Activated T-cell treated with anti-CD3 and anti-CD28 coated beads for 48 hours (primary cell): Measurements from ENCODE around the gene GFOD1.
"Not testable (repeated sequence)": the region's sequence is repeated elsewhere in the genome, so short reads cannot be mapped to it uniquely, and the experiment has no call there.

Source experiments
- DNase-seq: peaks from one replicate; pipeline ENCODE4 v3.0.0-alpha.2; 2020; ENCODE audit warnings: low read depth

GFOD1 gene

DNA sequence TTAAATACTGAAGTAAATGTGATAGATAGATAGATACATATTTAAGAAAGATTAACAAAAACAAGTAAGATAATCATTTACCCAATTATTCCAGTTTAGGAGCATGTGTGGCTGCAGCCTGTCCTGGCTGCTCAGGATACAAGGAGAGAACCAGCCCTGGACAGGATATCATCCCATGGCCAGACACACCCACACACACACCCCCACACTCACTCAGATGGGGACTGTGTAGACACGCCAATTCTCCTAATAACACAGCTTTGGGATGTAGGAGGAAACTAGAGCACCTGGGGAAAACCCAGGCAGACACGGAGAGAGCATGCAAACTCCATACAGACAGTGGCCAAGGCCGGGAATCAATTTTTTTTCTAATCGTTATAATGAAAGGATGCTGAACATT, 45.6 kb downstream of the GFOD1 start:
- no peak for DNase-seq

- no peak for DNase-seq
These were observed 47.8 kb downstream of the GFOD1 start for GRCh38 chr6:13439644-13440043.

DNA sequence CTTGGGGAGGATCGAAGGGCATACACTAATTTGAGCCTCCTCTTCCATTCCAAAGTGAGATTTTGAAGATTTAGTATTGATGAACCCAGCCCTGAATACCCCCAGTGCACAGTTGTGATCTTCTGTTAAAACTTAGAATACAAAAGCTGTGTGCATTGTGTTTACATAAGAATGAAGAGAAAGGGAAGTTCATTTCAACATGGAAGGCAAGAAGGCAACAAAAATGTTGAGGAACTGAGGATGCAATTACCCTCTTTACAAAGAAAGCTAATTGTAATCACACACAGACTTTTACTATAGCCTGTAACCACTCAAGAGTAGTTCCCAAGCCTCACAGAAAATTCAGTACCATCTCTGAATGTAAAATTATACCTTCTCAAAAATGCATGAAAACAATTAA, 49.3 kb downstream of the GFOD1 start:
- DNase-seq, result no peak

DNA sequence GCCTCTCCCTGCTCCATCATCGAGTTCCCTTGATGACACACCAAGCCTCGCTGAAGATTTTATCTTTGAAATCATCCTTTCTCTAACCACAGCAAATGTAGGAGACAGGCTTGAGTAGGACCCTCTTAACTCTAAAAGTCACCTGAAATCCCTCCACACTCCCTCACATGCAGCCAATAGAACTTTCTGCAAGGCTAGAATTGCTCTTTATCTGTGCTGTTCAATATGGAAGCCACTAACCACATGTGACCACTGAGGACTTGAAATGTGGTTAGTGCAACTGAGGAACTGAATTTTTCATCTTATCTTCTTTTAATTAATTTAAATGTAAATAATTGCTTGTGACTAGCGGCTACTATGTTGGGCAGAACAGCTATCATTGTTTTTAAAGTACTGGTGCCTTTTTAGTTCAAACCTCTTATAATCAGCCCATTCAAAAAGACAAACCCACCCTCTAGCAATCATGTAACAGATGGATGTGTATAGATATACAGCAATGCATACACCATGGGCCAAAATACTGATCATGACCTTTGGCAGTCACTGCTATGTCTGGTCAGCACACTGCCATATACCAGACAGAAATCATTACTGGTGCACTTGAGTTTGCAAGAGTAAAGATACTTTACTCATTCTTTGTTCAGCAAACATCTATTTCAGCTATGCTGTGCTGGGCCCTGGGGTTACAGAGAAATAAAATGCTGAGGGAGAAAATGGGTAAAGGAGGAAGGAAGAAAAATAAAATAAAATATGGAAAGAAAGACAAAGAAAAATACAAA, 50.0 kb downstream of the GFOD1 start:
- no peak for DNase-seq

- DNase-seq, result no peak
These were observed 50.8 kb downstream of the GFOD1 start for GRCh38 chr6:13436399-13437217.

DNA sequence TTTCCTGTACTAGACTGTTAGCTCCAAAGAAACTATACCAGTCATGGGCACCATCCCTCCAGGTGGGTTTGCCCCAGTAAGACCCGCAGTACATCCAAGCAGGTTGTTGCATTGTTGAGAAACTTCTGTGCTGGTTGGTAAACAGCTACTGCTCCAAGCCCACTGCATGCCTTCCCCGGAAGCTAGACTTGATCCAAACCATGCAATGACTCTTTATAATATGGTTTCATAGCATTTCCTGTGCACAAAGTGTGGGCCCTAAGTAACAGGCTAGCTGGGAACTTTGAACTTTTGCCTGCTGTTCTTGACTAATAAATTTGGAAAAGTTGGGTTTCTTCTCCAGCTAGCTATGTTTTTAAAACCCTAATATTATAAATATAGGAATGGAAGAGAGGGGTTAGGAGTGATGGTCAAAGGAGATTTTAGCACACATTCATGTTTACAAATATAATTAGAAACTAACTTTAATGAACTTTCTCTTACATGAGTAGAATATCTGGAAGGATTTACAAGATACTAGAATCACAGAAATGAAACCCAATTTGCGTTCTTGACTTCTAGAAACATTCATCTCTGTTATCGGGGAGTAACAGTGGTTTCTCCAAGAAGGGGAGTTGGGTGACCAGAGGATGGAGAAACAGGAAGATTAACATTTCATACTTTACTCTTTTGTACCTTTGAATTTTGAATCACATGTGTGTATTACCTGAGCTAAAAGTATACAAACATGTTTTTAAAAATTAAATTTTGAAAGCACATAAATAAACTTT, 51.7 kb downstream of the GFOD1 start:
- DNase-seq, result no peak

DNA sequence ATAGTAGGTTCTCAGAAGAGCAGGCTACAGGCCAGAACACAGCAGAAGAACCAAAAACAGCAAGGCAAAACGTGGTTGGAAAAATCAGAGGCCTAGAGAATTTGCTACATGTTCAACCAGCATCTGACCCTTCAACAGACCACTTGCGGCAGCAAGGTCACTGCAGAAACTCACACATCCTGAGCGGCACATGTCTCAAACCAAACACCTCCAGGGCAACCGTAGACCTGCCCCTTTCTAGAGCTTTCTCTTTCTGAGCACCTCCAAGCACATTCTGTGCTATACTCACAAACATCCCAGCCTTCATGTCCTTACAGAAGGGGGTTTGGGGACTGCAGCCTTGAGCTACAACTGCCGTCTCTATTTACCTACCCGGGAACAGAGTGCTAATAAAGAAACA, 52.6 kb downstream of the GFOD1 start:
- DNase-seq, result no peak

- not testable (repeated sequence) for DNase-seq
These were observed 53.1 kb downstream of the GFOD1 start for GRCh38 chr6:13434135-13434775.

GRCh38 chr6:13433709-13434121, 53.7 kb downstream of the GFOD1 start:
- no peak for DNase-seq

DNA sequence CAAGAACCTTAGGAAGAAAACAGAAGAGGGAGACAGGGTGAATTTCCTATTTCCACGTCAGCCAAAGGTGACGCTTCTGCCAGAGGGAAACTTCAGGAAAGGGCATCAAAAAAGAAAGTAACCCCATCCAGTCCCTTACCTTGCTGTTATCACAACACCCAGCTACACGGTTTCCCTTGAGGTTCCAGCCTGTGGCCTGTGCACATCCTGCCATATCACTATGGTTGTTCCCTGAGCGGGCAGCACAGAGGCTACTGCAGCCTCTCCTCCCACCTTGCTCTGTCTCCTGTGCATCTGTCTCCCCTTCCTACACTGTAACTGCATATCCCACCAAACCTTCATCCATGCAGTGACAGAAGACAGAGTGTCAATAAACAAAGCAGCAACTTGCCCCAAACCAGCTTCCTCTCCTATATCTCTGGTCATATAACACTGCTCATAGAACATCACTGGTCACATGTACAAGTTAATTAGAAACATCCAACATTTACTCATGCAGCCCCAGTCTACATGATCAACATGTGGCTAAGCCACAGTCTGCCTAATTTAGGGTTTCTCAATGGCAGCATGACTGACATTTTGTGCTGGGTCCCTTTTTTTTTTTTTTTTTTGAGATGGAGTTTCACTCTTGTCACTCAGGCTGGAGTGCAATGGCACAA, 54.7 kb downstream of the GFOD1 start:
- no peak for DNase-seq

DNA sequence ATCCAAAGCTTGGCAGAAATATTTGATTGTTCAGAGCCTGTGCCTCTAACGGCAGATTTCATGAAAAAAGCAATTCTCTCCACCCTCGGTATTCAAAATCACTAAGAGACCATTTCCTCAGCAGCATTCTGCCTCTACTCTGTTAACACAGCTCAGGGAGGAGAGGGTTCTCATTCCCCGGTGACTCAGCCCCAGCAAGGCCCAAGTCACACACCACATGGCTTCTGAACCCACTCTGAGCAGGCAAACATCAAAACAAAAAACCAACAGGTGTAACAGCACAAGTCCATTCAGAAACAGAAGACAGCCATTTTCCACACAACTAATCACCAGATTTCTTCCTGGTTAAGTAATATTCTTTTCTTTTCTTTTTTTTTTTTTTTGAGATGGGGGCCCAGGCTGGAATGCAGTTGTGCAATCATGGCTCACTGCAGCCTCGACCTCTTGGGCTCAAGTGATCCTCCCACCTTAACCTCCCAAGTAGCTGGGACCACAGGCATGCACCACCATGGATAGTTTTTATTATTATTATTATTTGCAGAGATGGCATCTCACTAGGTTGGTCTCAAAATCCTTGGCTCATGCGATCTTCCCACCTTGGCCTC, 55.4 kb downstream of the GFOD1 start:
- no peak for DNase-seq

DNA sequence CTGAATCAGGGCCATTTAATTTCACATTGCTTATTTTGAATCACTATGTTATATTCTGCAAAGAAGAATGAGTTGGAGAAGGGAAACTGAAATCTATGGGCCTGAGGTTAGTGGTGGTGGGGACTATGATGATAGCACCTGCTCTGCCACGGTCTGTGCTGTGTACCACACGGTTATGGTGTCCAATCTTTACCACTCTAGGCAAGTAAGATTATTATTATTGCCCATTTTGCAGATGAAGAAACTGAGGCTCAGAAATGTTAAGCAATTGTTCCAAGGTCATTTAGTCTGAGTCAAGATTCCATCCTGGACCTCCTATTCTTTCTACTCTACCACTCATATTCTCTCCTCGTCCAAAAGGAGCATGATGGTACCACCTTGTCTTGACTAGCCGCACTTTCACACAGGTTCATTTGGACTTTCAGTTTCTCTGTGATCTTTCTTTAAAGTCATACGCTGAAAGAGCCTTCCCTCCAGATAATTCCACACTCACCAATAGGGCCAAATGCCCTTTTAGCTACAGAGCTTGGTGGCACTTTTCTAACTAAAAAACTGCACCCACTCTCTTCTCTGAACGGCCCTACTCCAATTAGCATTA, 56.2 kb downstream of the GFOD1 start:
- no peak for DNase-seq

GRCh38 chr6:13429406-13429753, 58.0 kb downstream of the GFOD1 start:
- no peak for DNase-seq

- no peak for DNase-seq
These were observed 58.6 kb downstream of the GFOD1 start for GRCh38 chr6:13428583-13429405.

DNA sequence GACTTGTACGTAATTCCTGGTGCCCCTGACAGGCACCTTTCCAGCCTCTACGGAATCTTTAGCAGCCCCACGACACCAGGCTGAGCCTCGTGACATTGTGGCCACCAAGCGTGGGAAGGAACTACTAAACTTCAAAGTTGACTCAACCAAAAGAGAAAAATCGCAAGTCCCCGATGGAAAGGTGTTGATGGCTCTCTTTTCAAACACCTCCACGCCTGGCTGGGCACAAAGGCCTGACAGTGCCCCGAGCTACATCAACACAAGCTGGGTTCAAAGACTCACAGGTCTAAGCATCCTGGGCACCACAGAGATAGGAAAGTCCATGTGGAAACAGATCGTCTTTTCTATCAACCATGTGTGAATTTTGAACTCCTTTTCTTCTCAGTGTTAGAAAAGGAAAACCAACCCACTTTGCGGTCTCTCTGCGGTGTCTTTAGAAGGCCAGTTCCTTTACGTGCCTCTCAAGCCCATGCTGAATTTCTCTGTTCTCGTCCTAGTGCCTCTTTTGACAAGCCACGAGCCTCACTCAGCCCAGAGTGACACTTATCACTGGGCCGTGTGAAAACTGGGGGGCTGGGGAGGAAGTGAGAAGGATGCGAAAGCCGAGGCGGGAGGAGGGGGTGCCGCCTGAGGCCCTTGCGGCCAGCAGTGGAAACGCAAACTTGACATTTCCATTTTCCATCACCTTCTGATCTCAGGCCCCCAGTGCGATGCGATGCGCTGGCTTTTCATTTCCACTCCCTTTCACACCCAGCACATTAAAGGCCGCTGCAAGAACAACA, 59.4 kb downstream of the GFOD1 start:
- DNase-seq, result peak; percentile 77

DNA sequence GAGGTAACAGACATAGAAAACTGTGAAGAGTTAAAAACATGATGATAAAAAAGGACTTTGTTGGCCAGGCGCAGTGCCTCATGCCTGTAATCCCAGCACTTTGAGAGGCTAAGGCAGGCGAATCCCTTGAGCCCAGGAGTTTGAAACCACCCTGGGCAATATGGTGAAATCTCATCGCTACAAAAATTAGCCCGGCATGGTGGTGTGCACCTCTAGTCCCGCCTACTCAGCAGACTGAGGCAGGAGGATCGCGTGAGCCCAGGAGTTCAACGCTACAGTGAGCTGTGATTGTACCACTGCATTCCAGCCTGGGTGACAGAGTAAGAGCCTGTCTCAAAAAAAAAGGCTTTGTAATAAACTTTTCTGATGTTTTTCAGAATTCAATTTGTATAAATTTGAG, 60.1 kb downstream of the GFOD1 start:
- DNase-seq, result no peak

DNA sequence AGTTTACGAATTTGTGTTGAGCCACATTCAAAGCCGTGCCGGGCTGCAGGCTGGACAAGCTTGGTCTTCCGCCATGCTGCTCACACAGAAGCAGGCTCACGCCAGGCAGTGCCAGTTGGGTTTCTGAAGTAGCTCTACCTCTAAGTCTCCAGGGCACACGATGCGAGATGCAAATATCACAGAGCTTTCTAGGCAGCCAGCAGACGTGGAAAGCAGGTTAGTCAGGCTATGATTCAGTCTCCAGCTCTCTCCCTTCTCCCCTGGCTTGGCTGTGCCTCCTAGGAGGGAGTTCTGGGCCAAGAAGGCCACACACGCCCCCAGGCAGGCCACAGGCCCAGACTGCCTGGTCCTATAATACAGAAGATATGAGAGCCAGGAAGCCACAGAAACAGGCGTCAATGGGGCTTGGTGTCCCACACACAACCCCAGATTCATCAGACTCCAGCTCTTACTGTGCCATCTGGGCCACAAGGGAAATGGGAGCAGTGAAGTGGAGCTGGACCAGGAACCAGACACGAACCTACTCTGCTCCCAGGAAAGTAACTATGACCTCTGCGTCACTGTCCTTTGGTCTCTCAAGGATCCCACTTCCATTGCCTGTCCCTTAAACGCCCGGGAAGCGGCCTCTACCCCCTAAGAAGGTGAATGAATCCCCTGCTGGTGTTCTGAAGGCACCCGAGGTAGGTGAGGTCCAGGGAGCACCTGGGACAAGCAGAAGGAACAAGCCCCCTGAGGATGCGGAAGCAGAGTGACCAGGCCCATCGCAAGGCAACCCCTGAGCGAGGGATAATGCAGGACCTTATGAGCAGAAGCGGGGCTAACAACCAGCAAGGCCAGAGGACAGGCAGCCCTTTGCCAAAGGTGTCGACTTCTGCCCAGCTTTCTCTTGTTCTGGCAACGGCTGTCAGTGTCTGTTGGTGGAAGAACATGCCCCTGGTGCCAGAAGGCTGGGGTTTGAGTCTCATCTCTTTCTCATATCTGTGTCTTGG, 61.2 kb downstream of the GFOD1 start:
- peak; percentile 58 for DNase-seq
